ENCODE results near the gene EIPR1.

The EIPR1 gene

DNA sequence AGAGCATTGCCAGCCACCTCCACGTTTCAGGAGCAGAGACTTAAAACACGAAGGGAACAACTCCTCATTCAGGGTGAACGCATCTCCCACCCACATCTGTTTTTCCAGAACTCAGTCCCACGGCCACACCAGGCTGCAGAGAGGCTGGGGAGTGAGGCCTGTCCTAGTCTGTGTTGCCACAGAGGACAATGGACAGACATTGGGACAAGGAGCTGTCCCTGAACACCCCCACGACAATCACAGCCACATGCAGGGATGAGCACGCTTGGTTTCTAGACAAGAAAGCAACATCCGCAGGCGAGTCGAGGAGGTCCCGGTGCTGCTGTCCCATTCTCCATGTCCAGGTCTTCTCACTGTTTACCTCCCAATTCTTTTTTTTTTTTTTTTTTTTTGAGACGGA is 167.4 kb downstream of the EIPR1 start:
- Histone ChIP-seq H3K4me3 (ENCODE audit: extremely low read depth, insufficient read depth, low read length, poor library complexity, severe bottlenecking) (no peak overlapping the region), H3K36me3 (ENCODE audit: control insufficient read depth, insufficient read depth, low read length) (no peaks in the 10 kb centered on the region), H3K27ac (ENCODE audit: low read depth, low read length, severe bottlenecking) (no peak overlapping the region), H3K9me3 (ENCODE audit: control insufficient read depth, low read length) (no peaks in the 10 kb centered on the region), H3K4me1 (ENCODE audit: control insufficient read depth, insufficient read depth, low read length, poor library complexity, severe bottlenecking) (no peaks in the 10 kb centered on the region)
- 85 to 95% methylated on average over 8 to 9 of the region's 11 CpGs for WGBS, 2 experiments (ENCODE audit: insufficient coverage in 2 of 2)

GRCh38 chr2:3209258-3209657 is 168.4 kb downstream of the EIPR1 start:
- Histone ChIP-seq H3K9me3 (ENCODE audit: control insufficient read depth, low read length) (no peaks in the 10 kb centered on the region), H3K4me1 (ENCODE audit: control insufficient read depth, insufficient read depth, low read length, poor library complexity, severe bottlenecking) (no peaks in the 10 kb centered on the region), H3K36me3 (ENCODE audit: control insufficient read depth, insufficient read depth, low read length) (no peaks in the 10 kb centered on the region), H3K27ac (ENCODE audit: low read depth, low read length, severe bottlenecking) (no peak overlapping the region), H3K4me3 (ENCODE audit: extremely low read depth, insufficient read depth, low read length, poor library complexity, severe bottlenecking) (no peak overlapping the region)
- WGBS, 2 experiments (ENCODE audit: insufficient coverage in 2 of 2), result 93 to 99% methylated on average over 9 to 11 of the region's 12 CpGs

- H3K4me1 ChIP-seq (ENCODE audit: control insufficient read depth, insufficient read depth, low read length, poor library complexity, severe bottlenecking), result no peaks in the 10 kb centered on the region
- H3K4me3 ChIP-seq (ENCODE audit: extremely low read depth, insufficient read depth, low read length, poor library complexity, severe bottlenecking), result no peak overlapping the region
- H3K27ac ChIP-seq (ENCODE audit: low read depth, low read length, severe bottlenecking), result no peak overlapping the region
- WGBS, 2 experiments (ENCODE audit: insufficient coverage in 2 of 2), result 97 to 98% methylated on average over 9 to 12 of the region's 12 CpGs
- peaks cover 4% of the 10 kb centered on the region for H3K36me3 ChIP-seq (ENCODE audit: control insufficient read depth, insufficient read depth, low read length)
- no peaks in the 10 kb centered on the region for H3K9me3 ChIP-seq (ENCODE audit: control insufficient read depth, low read length)
Observed at GRCh38 chr2:3208591-3208990, 169.0 kb downstream of the EIPR1 start.

- WGBS, 2 experiments (ENCODE audit: insufficient coverage in 2 of 2), result 89 to 100% methylated on average over 2 of the region's 5 CpGs
- Histone ChIP-seq H3K4me1 (ENCODE audit: control insufficient read depth, insufficient read depth, low read length, poor library complexity, severe bottlenecking) (no peaks in the 10 kb centered on the region), H3K27ac (ENCODE audit: low read depth, low read length, severe bottlenecking) (no peak overlapping the region), H3K9me3 (ENCODE audit: control insufficient read depth, low read length) (no peaks in the 10 kb centered on the region), H3K36me3 (ENCODE audit: control insufficient read depth, insufficient read depth, low read length) (peaks cover 4% of the 10 kb centered on the region), H3K4me3 (ENCODE audit: extremely low read depth, insufficient read depth, low read length, poor library complexity, severe bottlenecking) (no peak overlapping the region)
Observed at GRCh38 chr2:3208179-3208578, 169.4 kb downstream of the EIPR1 start.

DNA sequence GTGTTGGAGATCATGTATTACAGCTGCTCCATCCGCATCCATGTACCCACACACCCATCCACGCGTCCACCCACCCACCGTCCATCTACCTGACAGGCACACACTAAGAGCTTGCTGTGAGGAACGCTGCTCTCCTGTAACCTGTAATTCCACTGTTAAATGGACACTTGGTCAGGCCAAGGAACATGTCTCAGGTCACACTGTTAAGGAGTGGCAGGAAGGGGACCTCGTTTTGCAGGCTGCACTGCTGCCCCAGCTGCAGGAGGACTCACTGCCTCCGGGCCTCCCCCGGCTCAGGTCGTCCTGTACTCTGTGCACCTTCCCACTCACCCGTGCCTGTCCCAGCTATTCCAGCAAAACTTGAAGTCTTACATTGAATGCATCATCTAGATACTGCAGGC is 170.5 kb downstream of the EIPR1 start:
- Histone ChIP-seq H3K4me1 (ENCODE audit: control insufficient read depth, insufficient read depth, low read length, poor library complexity, severe bottlenecking) (no peaks in the 10 kb centered on the region), H3K36me3 (ENCODE audit: control insufficient read depth, insufficient read depth, low read length) (peaks cover 4% of the 10 kb centered on the region), H3K4me3 (ENCODE audit: extremely low read depth, insufficient read depth, low read length, poor library complexity, severe bottlenecking) (no peak overlapping the region), H3K27ac (ENCODE audit: low read depth, low read length, severe bottlenecking) (no peak overlapping the region), H3K9me3 (ENCODE audit: control insufficient read depth, low read length) (no peaks in the 10 kb centered on the region)
- 86 to 89% methylated on average over 9 to 10 of the region's 10 CpGs for WGBS, 2 experiments (ENCODE audit: insufficient coverage in 2 of 2)

- H3K36me3 ChIP-seq (ENCODE audit: control insufficient read depth, insufficient read depth, low read length), result peaks cover 4% of the 10 kb centered on the region
- H3K4me1 ChIP-seq (ENCODE audit: control insufficient read depth, insufficient read depth, low read length, poor library complexity, severe bottlenecking), result no peaks in the 10 kb centered on the region
- WGBS, 2 experiments (ENCODE audit: insufficient coverage in 2 of 2), result 97 to 100% methylated on average over 2 to 4 of the region's 4 CpGs
- H3K9me3 ChIP-seq (ENCODE audit: control insufficient read depth, low read length), result no peaks in the 10 kb centered on the region
- no peak overlapping the region for H3K4me3 ChIP-seq (ENCODE audit: extremely low read depth, insufficient read depth, low read length, poor library complexity, severe bottlenecking)
- H3K27ac ChIP-seq (ENCODE audit: low read depth, low read length, severe bottlenecking), result no peak overlapping the region
Observed at GRCh38 chr2:3205845-3206244, 171.8 kb downstream of the EIPR1 start.

- no peak overlapping the region for H3K27ac ChIP-seq (ENCODE audit: low read depth, low read length, severe bottlenecking)
- peaks cover 8% of the 10 kb centered on the region for H3K36me3 ChIP-seq (ENCODE audit: control insufficient read depth, insufficient read depth, low read length)
- no peak overlapping the region for H3K4me3 ChIP-seq (ENCODE audit: extremely low read depth, insufficient read depth, low read length, poor library complexity, severe bottlenecking)
- no peaks in the 10 kb centered on the region for H3K4me1 ChIP-seq (ENCODE audit: control insufficient read depth, insufficient read depth, low read length, poor library complexity, severe bottlenecking)
- 88 to 92% methylated on average over 9 to 10 of the region's 11 CpGs for WGBS, 2 experiments (ENCODE audit: insufficient coverage in 2 of 2)
- no peaks in the 10 kb centered on the region for H3K9me3 ChIP-seq (ENCODE audit: control insufficient read depth, low read length)
Observed at GRCh38 chr2:3204031-3204821, 173.4 kb downstream of the EIPR1 start.

DNA sequence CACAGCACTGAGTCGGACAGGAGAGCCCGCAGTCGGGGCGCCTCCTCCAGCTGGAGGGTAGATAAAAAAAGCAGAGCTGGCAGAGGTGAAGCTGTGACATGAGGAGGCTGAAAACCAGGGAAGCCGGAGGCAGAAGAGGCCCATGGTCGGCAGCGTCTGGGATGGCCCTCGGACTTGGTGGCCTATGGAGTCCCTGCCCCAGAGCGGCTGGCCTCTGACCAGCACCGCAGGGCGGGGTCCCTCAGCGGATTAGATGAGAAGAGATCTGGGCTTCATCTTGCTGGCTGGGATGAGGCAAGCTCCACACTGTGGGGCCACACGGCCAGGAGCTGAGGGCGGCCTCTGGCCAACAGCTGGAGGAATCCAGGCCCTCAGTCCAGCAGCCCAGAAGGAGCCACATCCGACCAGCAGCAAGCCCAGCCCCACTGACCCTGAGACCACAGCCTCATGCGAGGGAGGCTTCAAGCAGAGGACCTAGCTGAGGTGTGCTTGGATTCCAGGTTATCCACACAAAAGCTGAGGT is 174.1 kb downstream of the EIPR1 start:
- Histone ChIP-seq H3K36me3 (ENCODE audit: control insufficient read depth, insufficient read depth, low read length) (peaks cover 8% of the 10 kb centered on the region), H3K4me3 (ENCODE audit: extremely low read depth, insufficient read depth, low read length, poor library complexity, severe bottlenecking) (no peak overlapping the region)
- 93 to 94% methylated on average over 13 to 16 of the region's 16 CpGs for WGBS, 2 experiments (ENCODE audit: insufficient coverage in 2 of 2)

GRCh38 chr2:3202926-3203325 is 174.7 kb downstream of the EIPR1 start:
- Histone ChIP-seq H3K4me1 (ENCODE audit: control insufficient read depth, insufficient read depth, low read length, poor library complexity, severe bottlenecking) (no peaks in the 10 kb centered on the region), H3K36me3 (ENCODE audit: control insufficient read depth, insufficient read depth, low read length) (peaks cover 8% of the 10 kb centered on the region), H3K27ac (ENCODE audit: low read depth, low read length, severe bottlenecking) (no peak overlapping the region), H3K9me3 (ENCODE audit: control insufficient read depth, low read length) (no peaks in the 10 kb centered on the region), H3K4me3 (ENCODE audit: extremely low read depth, insufficient read depth, low read length, poor library complexity, severe bottlenecking) (no peak overlapping the region)
- 100% methylated on average over 3 to 7 of the region's 9 CpGs for WGBS, 2 experiments (ENCODE audit: insufficient coverage in 2 of 2)

More for the DNA sequence above, 174.1 kb downstream of the EIPR1 start:
- H3K4me1 ChIP-seq (ENCODE audit: control insufficient read depth, insufficient read depth, low read length, poor library complexity, severe bottlenecking), result no peaks in the 10 kb centered on the region
- H3K9me3 ChIP-seq (ENCODE audit: control insufficient read depth, low read length), result no peaks in the 10 kb centered on the region
- H3K27ac ChIP-seq (ENCODE audit: low read depth, low read length, severe bottlenecking), result no peak overlapping the region

DNA sequence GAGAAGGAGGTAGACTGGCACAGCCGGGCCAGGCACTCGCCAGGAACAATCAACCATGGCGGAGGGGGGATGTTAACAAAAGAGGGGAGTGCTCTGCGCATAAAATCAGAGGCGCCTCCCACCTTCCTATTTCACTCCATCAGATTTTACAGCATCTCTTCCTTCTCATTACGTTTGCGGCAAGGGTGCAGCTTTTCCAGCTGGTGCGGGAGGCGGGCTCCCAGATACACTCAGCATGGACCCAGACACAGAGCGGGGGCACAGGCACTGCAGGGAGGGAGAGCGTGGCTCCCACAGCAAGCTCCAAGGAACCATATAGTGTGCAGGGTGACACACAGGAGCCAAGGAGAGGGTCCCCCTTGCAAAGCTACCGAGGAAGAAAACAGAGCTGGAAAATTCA is 176.3 kb downstream of the EIPR1 start:
- no peaks in the 10 kb centered on the region for H3K9me3 ChIP-seq (ENCODE audit: control insufficient read depth, low read length)
- no peaks in the 10 kb centered on the region for H3K4me1 ChIP-seq (ENCODE audit: control insufficient read depth, insufficient read depth, low read length, poor library complexity, severe bottlenecking)
- WGBS, 2 experiments (ENCODE audit: insufficient coverage in 2 of 2), result 96 to 97% methylated on average over 7 of the region's 12 CpGs
- peaks cover 11% of the 10 kb centered on the region for H3K36me3 ChIP-seq (ENCODE audit: control insufficient read depth, insufficient read depth, low read length)
- no peak overlapping the region for H3K4me3 ChIP-seq (ENCODE audit: extremely low read depth, insufficient read depth, low read length, poor library complexity, severe bottlenecking)
- H3K27ac ChIP-seq (ENCODE audit: low read depth, low read length, severe bottlenecking), result no peak overlapping the region

- no peak overlapping the region for H3K27ac ChIP-seq (ENCODE audit: low read depth, low read length, severe bottlenecking)
- peaks cover 11% of the 10 kb centered on the region for H3K36me3 ChIP-seq (ENCODE audit: control insufficient read depth, insufficient read depth, low read length)
- 70 to 73% methylated on average over 13 to 14 of the region's 14 CpGs for WGBS, 2 experiments (ENCODE audit: insufficient coverage in 2 of 2)
- no peaks in the 10 kb centered on the region for H3K4me1 ChIP-seq (ENCODE audit: control insufficient read depth, insufficient read depth, low read length, poor library complexity, severe bottlenecking)
- H3K9me3 ChIP-seq (ENCODE audit: control insufficient read depth, low read length), result no peaks in the 10 kb centered on the region
- H3K4me3 ChIP-seq (ENCODE audit: extremely low read depth, insufficient read depth, low read length, poor library complexity, severe bottlenecking), result no peak overlapping the region
Observed at GRCh38 chr2:3200420-3200939, 177.1 kb downstream of the EIPR1 start.

Data from mesodermal cell (in vitro differentiated cells).